Choroid plexus epithelial cell (primary cell): ENCODE data around the gene ASB7.

Experiments
- DNase-seq: peaks from one replicate; pipeline ENCODE4 v3.0.0-alpha.2; 2010; ENCODE audit warnings: low read depth
- H3K4me3 ChIP-seq: 2 replicates; pipeline ENCODE4 v1.5.1; 2011; ENCODE audit warnings: low read depth, mild to moderate bottlenecking, control low read depth, low read length, moderate library complexity
- CTCF ChIP-seq: conservative IDR thresholded peaks from 2 replicates; pipeline ENCODE4 v1.5.1; 2011; ENCODE audit warnings: low read depth, mild to moderate bottlenecking, control low read depth, inconsistent platforms, low read length, moderate library complexity

ASB7 gene

GRCh38 chr15:100566850-100567628 is 35.4 kb upstream of the ASB7 start:
- DNase-seq: no peak
- no peak overlapping the region for H3K4me3 ChIP-seq
- TF ChIP-seq CTCF: no peak

GRCh38 chr15:100569391-100569790 is 33.0 kb upstream of the ASB7 start:
- no peak for DNase-seq
- H3K4me3 ChIP-seq: no peak overlapping the region
- no peak for TF ChIP-seq CTCF

DNA sequence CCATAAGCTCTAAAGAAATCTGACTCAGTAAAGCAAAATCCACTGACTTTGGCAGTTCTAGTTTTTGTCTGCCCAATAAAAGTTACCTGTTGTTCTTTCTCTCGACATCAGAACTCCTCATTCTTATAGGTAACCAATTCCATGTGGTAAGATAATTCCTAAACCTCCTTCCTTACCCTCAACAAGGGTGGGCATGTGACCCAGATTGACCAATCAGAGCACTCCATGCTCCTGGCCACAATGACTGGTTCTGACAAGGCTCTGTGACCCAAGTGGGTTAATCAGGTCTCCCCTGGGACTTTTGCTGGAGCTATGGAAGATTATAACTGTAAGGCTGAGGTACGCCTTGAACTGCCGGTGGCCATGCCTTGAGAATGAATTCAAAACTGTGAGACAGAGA is 32.1 kb upstream of the ASB7 start:
- no peak for TF ChIP-seq CTCF
- peak; percentile 19 for DNase-seq
- H3K4me3 ChIP-seq: no peak overlapping the region

- no peak overlapping the region for H3K4me3 ChIP-seq
- TF ChIP-seq CTCF: no peak
- DNase-seq: no peak
Observed at GRCh38 chr15:100570735-100571313, 31.6 kb upstream of the ASB7 start.

GRCh38 chr15:100571592-100572167 is 30.7 kb upstream of the ASB7 start:
- DNase-seq: no peak
- TF ChIP-seq CTCF: no peak
- H3K4me3 ChIP-seq: no peak overlapping the region

DNA sequence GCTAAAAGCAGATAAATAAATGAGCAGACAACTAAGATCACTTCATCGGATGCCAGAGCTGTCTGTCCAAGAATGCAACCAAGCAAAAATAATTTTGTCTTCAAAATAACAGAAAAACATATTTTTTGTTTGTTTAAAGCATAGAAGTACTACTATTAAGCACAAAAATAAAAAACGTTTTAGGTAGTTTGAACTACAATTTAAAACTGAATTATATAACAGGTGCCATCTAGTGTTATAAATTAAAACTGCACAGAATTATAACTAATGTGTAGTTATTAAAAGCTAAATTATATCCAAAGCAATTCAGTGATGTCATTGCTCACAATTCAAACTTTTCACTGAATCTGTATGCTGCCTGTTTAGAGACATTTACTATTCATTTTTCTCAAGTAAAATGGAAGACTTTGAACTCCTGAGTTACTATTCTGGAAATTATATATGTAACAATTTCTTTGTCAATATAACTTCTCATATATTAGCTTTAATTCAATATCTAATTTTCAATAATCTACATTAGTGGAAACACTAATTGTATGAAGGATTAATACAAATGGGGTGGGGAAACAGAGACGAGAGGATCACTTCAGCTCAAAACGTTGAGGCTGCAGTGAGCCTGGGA is 29.9 kb upstream of the ASB7 start:
- H3K4me3 ChIP-seq: no peak overlapping the region
- TF ChIP-seq CTCF: peak; percentile 44
- peak; percentile 37 for DNase-seq
